ENCODE data around the gene DNAJB13.
"Not testable (repeated sequence)": the region's sequence is repeated elsewhere in the genome, so short reads cannot be mapped to it uniquely, and the experiment has no call there.

The DNAJB13 gene, protein sequence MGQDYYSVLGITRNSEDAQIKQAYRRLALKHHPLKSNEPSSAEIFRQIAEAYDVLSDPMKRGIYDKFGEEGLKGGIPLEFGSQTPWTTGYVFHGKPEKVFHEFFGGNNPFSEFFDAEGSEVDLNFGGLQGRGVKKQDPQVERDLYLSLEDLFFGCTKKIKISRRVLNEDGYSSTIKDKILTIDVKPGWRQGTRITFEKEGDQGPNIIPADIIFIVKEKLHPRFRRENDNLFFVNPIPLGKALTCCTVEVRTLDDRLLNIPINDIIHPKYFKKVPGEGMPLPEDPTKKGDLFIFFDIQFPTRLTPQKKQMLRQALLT

DNA sequence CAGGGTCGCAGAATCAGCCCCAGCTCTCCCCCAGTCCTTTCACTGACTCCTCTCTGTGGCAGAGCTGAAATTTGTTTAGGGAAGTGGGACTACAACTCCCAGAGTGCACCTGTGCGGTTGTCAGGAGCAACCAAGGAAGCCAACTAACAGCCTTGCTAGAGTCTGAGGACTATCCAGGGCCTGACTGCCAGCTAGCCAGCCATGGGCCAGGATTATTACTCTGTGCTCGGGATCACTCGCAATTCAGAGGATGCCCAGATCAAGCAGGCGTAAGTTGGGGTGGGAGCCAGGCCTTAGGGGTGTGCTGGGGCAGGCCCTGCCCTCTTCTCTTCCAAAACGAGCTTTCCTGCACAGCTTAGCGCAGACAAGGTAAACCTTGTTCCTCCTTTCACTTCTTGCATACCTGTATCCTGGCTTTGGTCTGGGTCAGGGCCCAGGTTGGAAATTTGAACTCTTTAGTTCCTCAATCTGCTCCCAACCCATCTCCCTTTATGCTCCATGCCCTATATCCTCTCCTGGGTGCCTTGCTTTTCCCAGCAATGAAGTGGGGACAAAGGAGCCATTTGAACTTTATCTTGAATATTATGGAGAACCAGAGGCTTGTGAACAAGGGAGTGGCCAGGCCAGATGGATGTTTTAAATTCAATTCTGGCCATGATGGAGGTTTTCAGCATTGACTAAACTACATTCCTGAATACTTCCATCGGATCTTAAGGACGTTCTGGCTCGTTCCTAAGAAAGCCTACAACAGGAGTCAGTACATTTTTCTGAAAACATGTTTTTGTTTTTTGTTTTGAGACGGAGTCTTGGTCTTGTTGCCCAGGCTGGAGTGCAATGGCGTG, at the start of gene DNAJB13:
DNAJB13 (plus strand) TSS at position 158 of the 842 bp plus-strand sequence; CDS start at position 202, 44 bp downstream.
- DNase-seq: peak; percentile 92

- no peak for DNase-seq
These were observed 48.5 kb upstream of the DNAJB13 start for GRCh38 chr11:73902303-73902702.

GRCh38 chr11:73907191-73907590, 43.6 kb upstream of the DNAJB13 start:
- peak; percentile 78 for DNase-seq

DNA sequence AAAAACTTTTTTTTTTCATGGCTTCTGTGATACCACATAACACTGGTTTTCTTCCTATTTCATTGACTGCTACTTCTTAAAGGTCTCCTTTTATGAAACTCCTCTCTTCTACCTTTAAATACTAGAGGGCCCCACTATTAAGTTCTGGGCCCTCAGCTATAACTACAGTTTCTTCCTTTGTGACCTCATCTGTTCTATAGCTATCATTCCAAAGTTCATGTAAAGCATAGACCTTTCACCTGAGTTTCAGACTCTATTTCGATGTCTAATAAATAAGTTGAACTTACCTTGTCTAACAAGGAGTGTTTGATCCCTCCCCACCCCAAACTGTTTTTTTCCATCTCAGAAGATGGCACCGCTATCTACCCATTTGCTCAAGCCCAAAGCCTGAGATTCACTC, 38.8 kb upstream of the DNAJB13 start:
- DNase-seq: no peak

- no peak for DNase-seq
These were observed 37.4 kb upstream of the DNAJB13 start for GRCh38 chr11:73913472-73913871.

DNA sequence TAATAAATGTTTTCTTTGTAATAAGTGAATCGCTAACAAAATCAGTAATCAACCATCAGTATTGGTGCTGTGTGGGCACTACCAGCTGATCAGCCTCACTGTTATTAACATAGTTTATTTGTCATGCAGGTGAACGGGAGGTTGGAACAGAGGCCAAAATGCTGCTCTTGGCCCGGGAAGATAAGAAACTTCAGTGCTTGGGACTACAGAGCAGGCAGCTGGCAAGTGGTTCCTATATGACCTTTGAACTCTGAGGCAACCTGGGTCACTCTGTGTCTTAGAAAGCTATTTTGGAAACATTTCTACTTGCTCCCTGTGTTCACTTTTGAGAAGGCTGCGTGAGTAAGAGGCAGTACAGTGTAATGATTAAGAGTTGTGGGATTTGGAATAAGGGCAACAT, 36.5 kb upstream of the DNAJB13 start:
- no peak for DNase-seq

- DNase-seq: no peak
These were observed 34.4 kb upstream of the DNAJB13 start for GRCh38 chr11:73916435-73916834.

- DNase-seq: no peak
These were observed 29.6 kb upstream of the DNAJB13 start for GRCh38 chr11:73921180-73921579.

DNA sequence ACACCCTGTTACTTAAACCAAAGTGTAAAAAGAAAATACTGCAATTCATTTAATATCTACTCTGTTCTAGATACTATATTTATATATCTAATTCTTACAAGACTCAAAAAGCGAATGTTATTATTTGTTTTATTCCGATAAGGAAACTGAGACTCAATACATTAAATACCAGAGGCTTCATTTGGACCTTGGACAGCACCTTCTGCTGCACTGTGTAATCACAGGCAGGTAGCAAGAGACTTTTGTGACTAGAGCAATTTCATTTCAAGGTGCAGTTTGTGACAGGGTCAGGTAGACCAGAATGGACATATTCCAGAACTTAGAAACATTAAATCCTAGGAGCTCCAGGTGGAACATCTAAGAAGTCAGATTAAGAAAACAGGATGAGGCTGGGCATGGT, 21.4 kb upstream of the DNAJB13 start:
- DNase-seq: no peak

DNA sequence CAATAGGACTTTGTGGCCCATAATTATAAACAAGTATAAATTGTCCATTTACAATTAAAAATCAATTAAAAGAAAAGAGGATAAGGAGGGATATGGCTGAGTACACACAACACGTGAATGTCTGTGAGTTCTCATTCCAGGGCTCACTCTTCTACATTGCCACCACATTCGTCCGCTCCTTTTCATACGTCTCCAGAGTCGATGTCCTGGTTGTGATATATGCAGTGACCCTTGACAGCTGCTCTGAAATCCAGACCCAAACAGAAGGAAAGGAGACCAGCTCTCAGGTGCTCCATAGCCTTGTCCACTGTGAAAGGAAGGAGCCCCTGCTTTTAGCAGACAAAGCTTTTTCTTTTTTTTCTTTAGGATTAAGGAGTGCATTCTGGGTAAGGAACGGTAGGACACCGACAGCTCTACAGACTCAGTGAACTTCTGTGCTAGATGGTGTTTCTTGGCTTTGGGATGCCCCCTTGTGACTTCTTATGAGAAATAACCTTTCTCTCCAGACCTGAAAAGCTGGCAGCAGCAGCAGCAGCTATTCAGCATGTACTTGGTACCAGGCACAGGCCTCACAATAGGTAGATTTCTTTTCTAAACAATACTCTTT, 19.7 kb upstream of the DNAJB13 start:
- DNase-seq: peak; percentile 37

DNA sequence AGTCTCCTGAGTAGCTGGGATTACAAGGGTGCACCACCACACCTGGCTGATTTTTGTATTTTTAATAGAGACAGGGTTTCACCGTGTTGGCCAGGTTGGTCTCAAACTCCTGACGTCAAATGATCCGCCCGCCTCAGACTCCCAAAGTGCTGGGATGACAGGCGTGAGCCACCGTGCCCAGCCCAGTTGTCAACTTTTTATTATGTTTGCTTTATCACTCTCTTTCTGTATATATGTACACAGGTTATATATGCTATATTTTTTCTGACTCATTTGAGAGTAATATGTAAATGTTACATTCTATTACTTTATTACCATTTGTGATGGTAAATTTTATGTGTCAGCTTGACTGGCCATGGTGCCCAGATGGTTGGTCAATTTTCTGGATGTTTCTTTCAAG, 18.9 kb upstream of the DNAJB13 start:
- no peak for DNase-seq

DNA sequence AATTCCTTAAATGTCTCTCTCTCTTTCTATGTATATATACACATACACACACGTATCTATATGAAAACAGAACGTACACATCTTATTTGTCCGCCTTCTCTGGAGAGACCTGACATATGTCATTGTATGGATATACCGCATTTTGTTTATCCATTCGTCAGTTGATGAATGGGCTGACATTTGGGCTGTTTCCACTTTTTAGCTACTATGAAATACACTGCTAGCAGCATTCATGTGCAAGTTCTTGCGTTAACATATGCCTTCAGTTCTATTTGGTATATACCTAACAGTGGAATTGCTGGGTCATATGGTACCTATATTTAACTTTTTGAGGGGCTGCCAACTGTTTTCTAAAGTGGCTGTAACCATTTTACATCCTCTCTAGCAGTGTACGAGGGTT, 18.0 kb upstream of the DNAJB13 start:
- DNase-seq: no peak

DNA sequence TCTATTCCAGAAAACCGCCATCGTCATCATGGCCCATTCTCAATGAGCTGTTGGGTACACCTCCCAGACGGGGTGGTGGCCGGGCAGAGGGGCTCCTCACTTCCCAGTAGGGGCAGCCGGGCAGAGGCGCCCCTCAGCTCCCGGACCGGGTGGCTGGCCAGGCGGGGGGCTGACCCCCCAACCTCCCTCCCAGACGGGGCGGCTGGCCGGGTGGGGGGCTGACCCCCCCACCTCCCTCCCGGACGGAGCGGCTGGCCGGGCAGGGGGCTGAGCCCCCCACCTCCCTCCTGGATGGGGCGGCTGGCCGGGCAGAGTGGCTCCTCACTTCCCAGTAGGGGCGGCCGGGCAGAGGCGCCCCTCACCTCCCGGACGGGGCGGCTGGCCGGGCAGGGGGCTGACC, 14.8 kb upstream of the DNAJB13 start:
- not testable (repeated sequence) for DNase-seq

- no peak for DNase-seq
These were observed 11.7 kb upstream of the DNAJB13 start for GRCh38 chr11:73939096-73939495.

GRCh38 chr11:73940801-73941570, 9.8 kb upstream of the DNAJB13 start:
- DNase-seq: no peak

DNA sequence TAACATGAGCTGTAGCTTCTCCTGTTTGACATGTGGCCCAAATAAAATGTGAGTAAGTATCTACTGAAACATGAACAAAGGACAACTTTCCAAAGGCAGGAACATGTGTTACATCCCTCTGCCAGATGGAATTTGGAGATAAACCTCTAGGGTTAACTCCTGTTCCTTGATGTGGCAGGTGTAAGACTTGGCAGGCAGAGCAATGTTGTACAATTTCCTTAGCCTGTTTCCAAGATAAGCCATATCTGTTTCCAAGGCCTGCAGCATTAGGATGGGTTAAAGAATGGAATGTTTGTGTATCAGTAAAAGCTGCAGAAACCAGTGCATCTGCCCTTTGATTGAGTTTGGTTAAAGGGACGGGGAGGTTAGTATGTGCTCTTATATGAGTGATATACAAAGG, 8.8 kb upstream of the DNAJB13 start:
- no peak for DNase-seq

- DNase-seq: no peak
These were observed 6.7 kb upstream of the DNAJB13 start for GRCh38 chr11:73944085-73944484.

- no peak for DNase-seq
These were observed 5.9 kb upstream of the DNAJB13 start for GRCh38 chr11:73944901-73945300.

GRCh38 chr11:73945396-73945795, 5.4 kb upstream of the DNAJB13 start:
- no peak for DNase-seq

DNA sequence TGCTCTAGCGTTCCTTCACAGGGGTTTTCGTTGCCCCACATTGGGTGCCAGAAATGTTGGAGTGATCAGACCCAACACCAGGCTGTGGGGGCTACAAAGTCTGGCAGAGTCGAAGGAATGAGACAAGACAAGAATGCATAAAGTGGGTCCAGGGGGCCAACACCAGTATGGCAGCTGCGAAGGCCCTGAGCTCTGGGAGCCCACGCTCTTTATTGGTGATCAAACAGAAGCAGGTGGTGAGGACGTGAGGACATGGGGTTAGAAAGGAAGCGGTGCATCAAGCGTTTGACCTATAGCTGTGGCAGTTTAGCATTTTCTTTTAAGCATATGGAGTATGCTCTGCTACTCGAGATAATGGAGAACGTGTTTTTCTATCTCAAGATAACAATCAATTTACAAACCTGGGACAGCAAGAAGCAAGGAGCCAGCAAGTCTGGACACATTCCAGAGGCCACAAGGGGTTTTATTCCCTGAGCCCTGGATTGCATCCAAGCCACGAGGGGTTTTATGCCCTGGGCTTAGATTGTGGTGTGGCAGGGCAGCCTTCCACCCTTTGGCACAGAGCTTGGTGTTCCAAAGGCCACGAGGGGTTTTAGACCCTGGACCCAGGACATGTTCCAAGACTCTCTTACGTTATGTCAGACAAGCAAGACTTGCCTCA, 3.9 kb upstream of the DNAJB13 start:
- no peak for DNase-seq

- DNase-seq: no peak
These were observed 1.6 kb upstream of the DNAJB13 start for GRCh38 chr11:73949246-73949645.

GRCh38 chr11:73949912-73950311, 914 bp upstream of the DNAJB13 start:
- no peak for DNase-seq

DNA sequence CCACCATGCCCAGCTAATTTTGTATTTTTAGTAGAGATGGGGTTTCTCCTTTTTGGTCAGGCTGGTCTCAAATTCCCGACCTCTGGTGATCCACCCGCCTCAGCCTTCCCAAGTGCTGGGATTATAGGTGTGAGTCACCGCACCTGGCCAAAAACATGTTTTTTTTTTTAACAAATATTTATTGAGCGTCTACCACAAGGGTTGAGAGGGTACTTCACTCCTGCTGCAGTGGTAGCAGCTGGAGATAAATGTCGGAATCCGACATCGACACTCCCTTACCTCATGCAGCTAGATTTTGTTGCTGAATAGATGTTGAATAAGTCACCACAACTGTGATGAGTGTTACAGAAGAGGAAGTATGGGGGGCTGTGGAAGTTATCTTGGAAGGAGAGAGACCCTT, 971 bp downstream of the DNAJB13 start:
- DNase-seq: no peak

Data from 8988T (cell line).